ENCODE measurements around the gene SEPTIN1. TPM values are rescaled to one million over a fixed set of nuclear protein-coding genes. Genes with fewer than 3 reads are reported as not detected.

Gene SEPTIN1
- total and polyA plus RNA-seq, 2 of the 13 experiments (the other 11 are each of a cell fraction or from before 2014, with no cell fraction given) = 0.18 to 0.67 TPM

GRCh38 chr16:30335598-30336474 lies 46.5 kb downstream of the SEPTIN1 start (continued):
- TF ChIP-seq, protein P1, sequence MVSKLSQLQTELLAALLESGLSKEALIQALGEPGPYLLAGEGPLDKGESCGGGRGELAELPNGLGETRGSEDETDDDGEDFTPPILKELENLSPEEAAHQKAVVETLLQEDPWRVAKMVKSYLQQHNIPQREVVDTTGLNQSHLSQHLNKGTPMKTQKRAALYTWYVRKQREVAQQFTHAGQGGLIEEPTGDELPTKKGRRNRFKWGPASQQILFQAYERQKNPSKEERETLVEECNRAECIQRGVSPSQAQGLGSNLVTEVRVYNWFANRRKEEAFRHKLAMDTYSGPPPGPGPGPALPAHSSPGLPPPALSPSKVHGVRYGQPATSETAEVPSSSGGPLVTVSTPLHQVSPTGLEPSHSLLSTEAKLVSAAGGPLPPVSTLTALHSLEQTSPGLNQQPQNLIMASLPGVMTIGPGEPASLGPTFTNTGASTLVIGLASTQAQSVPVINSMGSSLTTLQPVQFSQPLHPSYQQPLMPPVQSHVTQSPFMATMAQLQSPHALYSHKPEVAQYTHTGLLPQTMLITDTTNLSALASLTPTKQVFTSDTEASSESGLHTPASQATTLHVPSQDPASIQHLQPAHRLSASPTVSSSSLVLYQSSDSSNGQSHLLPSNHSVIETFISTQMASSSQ (IDR thresholded peaks at IDR 0.05; ENCODE audit: low read depth) = peak; percentile 92
- TF ChIP-seq, protein P1 (CRISPR knock-in tag; IDR thresholded peaks at IDR 0.05; ENCODE audit: borderline replicate concordance) = peak; percentile 96; the same call in 1 of the 2 replicates
- TF ChIP-seq DNMT1 (CRISPR knock-in tag; IDR thresholded peaks at IDR 0.05) (no peak), CHD2 (IDR thresholded peaks at IDR 0.05; ENCODE audit: low read depth, low read length) (no peak), DR1 (CRISPR knock-in tag; IDR thresholded peaks at IDR 0.05) (peak; percentile 97), ZNF781 (CRISPR knock-in tag; IDR thresholded peaks at IDR 0.05; ENCODE audit: borderline replicate concordance, not compliant biosample characterization) (peak; percentile 71), KLF6 (CRISPR knock-in tag; IDR thresholded peaks at IDR 0.05) (peak; percentile 55; the same call in 1 of the 2 replicates), ARID4A (CRISPR knock-in tag; IDR thresholded peaks at IDR 0.05; ENCODE audit: borderline replicate concordance) (peak; percentile 59; the same call in 1 of the 2 replicates), MLX (CRISPR knock-in tag; IDR thresholded peaks at IDR 0.05) (0 out of 2 replicates have a peak, but pooled peaks have one; percentile 25), TBX3 (IDR thresholded peaks at IDR 0.05; ENCODE audit: borderline replicate concordance) (no peak), PPARG (CRISPR knock-in tag; conservative IDR thresholded peaks at IDR 0.05) (peak; percentile 50), ZFP37 (CRISPR knock-in tag; IDR thresholded peaks at IDR 0.05; ENCODE audit: borderline replicate concordance) (peak; percentile 62), ZNF883 (CRISPR knock-in tag; IDR thresholded peaks at IDR 0.05; ENCODE audit: not compliant biosample characterization) (no peak), NFRKB (IDR thresholded peaks at IDR 0.05) (no peak), MBNL3 (CRISPR knock-in tag; conservative IDR thresholded peaks at IDR 0.05) (no peak)
- TF ChIP-seq, protein P2, sequence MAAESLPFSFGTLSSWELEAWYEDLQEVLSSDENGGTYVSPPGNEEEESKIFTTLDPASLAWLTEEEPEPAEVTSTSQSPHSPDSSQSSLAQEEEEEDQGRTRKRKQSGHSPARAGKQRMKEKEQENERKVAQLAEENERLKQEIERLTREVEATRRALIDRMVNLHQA (CRISPR knock-in tag; IDR thresholded peaks at IDR 0.05) = no peak
